ENCODE measurements around the gene RASGRF2.
"Not testable (repeated sequence)": the region's sequence is repeated elsewhere in the genome, so short reads cannot be mapped to it uniquely, and the experiment has no call there.

The RASGRF2 gene

DNA sequence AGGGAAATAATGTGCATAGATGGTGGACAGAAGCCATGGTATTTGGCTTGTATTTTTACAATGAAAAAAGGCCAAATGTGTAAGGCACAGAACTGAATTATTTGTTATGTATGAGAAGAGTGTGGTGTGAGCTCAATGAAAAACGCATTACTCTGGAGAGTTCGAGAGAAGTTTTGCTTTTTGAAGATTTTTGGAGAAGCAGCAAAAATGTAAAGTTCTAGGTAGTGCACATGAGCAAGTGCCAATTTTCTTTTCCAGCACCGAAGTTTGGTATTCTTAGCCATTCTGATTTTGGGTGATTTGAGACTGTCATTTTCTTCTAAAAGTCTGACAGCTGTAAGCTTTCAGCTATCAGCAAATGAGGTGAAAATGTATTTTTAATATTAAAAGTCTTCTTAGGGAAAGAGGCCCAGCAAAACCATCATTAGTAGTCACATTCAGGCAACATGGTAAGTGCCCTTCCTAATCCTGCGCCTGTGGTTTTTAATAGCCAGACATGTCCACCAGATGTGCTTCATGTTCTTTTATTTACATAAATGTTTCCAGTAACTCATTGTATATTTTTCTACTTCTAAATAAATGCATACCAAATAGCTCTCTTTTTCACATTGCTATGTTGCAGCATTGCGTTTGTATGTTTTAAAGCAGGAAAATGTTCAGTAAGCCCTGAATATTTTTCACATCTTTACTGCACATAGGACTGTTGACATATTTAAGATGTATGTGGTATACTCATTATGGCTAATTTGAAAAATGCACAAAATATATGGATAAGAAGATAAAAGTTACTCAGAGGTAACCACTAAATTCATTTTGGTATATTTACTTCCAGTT, 50.4 kb downstream of the RASGRF2 start:
- Mint-ChIP-seq H3K36me3 (peaks cover 4% of the 10 kb centered on the region), H3K4me1 (ENCODE audit: low read depth) (peaks cover 80% of the 10 kb centered on the region), H3K27ac (peak overlapping the region; percentile 76), H3K27me3 (no peaks in the 10 kb centered on the region), H3K9me3 (ENCODE audit: low read depth) (no peaks in the 10 kb centered on the region), H3K4me3 (no peak overlapping the region)

GRCh38 chr5:81014348-81014747, 54.2 kb downstream of the RASGRF2 start:
- no peaks in the 10 kb centered on the region for H3K27me3 Mint-ChIP-seq
- no peaks in the 10 kb centered on the region for H3K9me3 Mint-ChIP-seq (ENCODE audit: low read depth)
- peaks cover 4% of the 10 kb centered on the region for H3K36me3 Mint-ChIP-seq
- H3K4me3 Mint-ChIP-seq: peak overlapping the region; percentile 30
- peak overlapping the region; percentile 30 for H3K27ac Mint-ChIP-seq
- H3K4me1 Mint-ChIP-seq (ENCODE audit: low read depth): peaks cover 83% of the 10 kb centered on the region

DNA sequence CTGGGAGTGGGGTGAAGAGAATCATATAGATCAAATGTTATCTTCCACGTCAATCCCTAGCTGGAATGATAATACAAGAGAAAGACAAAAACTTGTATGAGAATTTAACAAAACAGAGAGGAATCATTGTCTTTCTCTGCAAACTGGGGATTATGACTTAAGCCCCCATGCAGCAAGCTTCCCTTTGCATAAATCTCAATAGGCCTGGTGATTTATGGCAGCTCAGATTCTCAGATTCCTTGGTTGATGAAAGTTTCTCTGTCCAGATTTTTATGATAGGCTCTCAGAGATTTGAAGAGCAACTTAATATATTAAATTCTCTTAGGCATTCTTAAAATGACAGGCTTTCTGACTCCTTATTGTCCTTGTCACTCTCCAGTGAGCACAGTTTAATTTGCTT, 56.0 kb downstream of the RASGRF2 start:
- Mint-ChIP-seq H3K36me3 (peaks cover 4% of the 10 kb centered on the region), H3K27me3 (no peaks in the 10 kb centered on the region), H3K9me3 (ENCODE audit: low read depth) (no peaks in the 10 kb centered on the region), H3K4me1 (ENCODE audit: low read depth) (peaks cover 82% of the 10 kb centered on the region), H3K4me3 (no peak overlapping the region), H3K27ac (peak overlapping the region; percentile 16)

DNA sequence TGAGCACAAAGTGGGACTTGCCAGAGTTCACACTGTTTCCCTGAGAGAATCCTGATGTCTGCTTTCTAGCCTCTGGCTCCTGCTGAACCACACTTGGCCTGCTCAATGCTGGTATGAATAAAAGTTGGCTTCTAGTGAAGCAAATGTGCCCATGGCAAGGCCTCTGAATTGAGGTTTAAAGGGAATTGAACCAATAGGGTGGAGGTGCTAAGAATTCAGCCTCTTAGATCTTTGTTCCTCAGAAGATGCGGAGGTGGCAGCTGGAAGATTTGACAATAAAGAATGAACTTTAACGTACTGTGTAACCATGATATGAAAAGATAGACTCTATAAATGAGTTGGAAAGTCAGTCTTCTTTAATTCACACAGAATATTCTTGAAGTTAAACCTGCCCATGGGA, 57.2 kb downstream of the RASGRF2 start:
- no peaks in the 10 kb centered on the region for H3K9me3 Mint-ChIP-seq (ENCODE audit: low read depth)
- peak overlapping the region; percentile 42 for H3K4me3 Mint-ChIP-seq
- peak overlapping the region; percentile 94 for H3K27ac Mint-ChIP-seq
- no peaks in the 10 kb centered on the region for H3K27me3 Mint-ChIP-seq
- H3K36me3 Mint-ChIP-seq: peaks cover 2% of the 10 kb centered on the region
- peaks cover 84% of the 10 kb centered on the region for H3K4me1 Mint-ChIP-seq (ENCODE audit: low read depth)

GRCh38 chr5:81018608-81019007, 58.4 kb downstream of the RASGRF2 start:
- not testable (repeated sequence) for H3K27me3 Mint-ChIP-seq; H3K9me3 Mint-ChIP-seq (ENCODE audit: low read depth); H3K36me3 Mint-ChIP-seq
- H3K27ac Mint-ChIP-seq: peak overlapping the region; percentile 94
- H3K4me3 Mint-ChIP-seq: peak overlapping the region; percentile 64
- H3K4me1 Mint-ChIP-seq (ENCODE audit: low read depth): peaks cover 86% of the 10 kb centered on the region

- peaks cover 82% of the 10 kb centered on the region for H3K4me1 Mint-ChIP-seq (ENCODE audit: low read depth)
- H3K36me3 Mint-ChIP-seq: no peaks in the 10 kb centered on the region
- no peaks in the 10 kb centered on the region for H3K9me3 Mint-ChIP-seq (ENCODE audit: low read depth)
- no peaks in the 10 kb centered on the region for H3K27me3 Mint-ChIP-seq
- no peak overlapping the region for H3K4me3 Mint-ChIP-seq
- peak overlapping the region; percentile 25 for H3K27ac Mint-ChIP-seq
These were observed 59.6 kb downstream of the RASGRF2 start for GRCh38 chr5:81019748-81020147.

DNA sequence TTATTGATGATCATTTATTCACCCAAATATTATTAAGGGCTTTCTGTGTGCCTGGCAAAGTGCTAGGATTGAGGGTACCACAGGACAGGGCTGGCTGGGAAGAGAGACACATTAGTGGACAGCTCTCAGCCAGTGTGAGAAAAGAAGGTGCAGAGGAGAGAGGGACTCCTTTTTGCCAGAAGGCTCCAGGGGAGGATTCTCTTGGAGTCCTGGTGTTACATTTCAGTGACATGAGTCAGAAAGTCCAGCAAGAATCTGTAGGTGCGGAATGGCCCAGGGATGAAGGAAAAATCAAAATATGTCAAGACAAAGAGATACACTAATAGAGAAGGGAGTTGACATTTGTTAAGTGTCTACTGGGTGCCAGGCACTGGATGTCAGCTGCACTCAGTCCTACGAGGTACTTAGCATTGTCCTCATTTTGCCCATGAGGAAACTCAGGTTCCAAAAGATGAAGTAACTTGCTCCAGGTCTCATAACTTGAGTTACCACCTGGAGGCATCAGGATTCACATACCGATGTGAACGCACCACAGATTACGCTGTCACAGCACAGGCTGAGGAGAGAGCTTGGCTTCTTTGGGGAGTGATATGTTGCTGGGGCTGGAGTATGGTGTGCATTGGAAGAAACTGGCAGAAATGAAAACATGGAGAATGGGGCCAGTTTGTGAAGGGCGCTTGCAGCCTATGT, 60.5 kb downstream of the RASGRF2 start:
- H3K4me3 Mint-ChIP-seq: no peak overlapping the region
- H3K27me3 Mint-ChIP-seq: no peaks in the 10 kb centered on the region
- peaks cover 88% of the 10 kb centered on the region for H3K4me1 Mint-ChIP-seq (ENCODE audit: low read depth)
- no peak overlapping the region for H3K27ac Mint-ChIP-seq
- H3K36me3 Mint-ChIP-seq: peaks cover 4% of the 10 kb centered on the region
- H3K9me3 Mint-ChIP-seq (ENCODE audit: low read depth): no peaks in the 10 kb centered on the region

GRCh38 chr5:81021486-81021885, 61.3 kb downstream of the RASGRF2 start:
- Mint-ChIP-seq H3K4me3 (no peak overlapping the region), H3K36me3 (peaks cover 4% of the 10 kb centered on the region), H3K9me3 (ENCODE audit: low read depth) (no peaks in the 10 kb centered on the region), H3K27me3 (no peaks in the 10 kb centered on the region), H3K4me1 (ENCODE audit: low read depth) (peaks cover 86% of the 10 kb centered on the region), H3K27ac (peak overlapping the region; percentile 50)

- Mint-ChIP-seq H3K36me3 (peaks cover 4% of the 10 kb centered on the region), H3K27ac (peak overlapping the region; percentile 35), H3K4me1 (ENCODE audit: low read depth) (peaks cover 83% of the 10 kb centered on the region), H3K9me3 (ENCODE audit: low read depth) (no peaks in the 10 kb centered on the region), H3K4me3 (peak overlapping the region; percentile 2), H3K27me3 (no peaks in the 10 kb centered on the region)
These were observed 62.0 kb downstream of the RASGRF2 start for GRCh38 chr5:81021951-81022687.

DNA sequence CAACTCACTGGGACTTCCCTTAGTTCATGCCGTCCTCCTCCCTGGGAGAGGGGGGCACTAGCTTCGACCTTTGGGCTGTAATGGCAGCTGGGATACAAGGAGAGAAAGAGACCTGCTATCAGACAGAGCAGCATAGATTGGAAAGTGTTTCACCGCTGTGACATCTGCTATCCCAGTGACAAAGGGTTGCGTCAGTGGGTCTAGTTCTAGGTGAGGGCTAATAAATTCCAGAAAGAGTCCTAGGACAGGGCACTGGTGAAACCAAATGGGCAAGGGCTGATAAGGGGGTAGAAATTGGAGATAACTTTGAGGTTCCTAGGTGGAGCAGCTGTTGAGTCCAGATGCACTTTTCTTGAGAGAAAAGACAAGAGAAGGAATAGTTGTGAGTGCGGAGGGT, 62.5 kb downstream of the RASGRF2 start:
- no peak overlapping the region for H3K27ac Mint-ChIP-seq
- H3K4me3 Mint-ChIP-seq: no peak overlapping the region
- peaks cover 7% of the 10 kb centered on the region for H3K36me3 Mint-ChIP-seq
- no peaks in the 10 kb centered on the region for H3K9me3 Mint-ChIP-seq (ENCODE audit: low read depth)
- H3K27me3 Mint-ChIP-seq: no peaks in the 10 kb centered on the region
- peaks cover 81% of the 10 kb centered on the region for H3K4me1 Mint-ChIP-seq (ENCODE audit: low read depth)

DNA sequence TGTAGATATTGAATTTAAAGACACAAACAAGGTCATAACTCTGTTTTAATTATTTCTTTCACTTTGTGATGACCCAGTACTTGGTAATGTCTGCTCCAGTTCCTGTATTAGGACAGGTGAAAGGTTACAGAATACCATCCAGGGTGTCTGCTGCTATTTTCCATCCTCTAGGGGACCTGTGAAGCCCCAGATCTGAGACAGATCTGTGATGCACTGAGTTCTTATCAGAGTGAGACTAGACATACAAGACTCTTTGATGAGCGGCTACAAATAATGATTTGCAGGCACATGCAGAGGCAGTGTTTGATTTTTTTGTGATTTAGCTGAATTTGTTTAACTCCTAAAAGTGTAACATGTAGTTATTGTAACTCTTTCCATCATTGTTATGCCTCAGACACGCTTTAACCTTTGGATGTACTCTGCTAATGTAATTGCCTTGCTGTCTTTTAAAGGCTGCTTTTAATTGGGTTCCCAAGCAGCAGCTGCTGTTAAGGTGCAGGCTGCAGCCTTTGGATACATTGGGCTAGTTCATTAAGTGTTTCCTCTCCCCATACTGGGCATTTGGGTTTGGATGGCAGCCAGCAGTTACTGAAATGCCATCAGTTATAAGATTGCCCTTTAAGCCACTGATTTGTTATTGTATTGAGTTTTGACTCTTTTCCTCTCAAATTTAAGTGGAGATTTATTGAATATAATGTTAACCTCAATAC, 63.3 kb downstream of the RASGRF2 start:
- Mint-ChIP-seq H3K4me3 (no peak overlapping the region), H3K27me3 (no peaks in the 10 kb centered on the region), H3K36me3 (peaks cover 9% of the 10 kb centered on the region), H3K4me1 (ENCODE audit: low read depth) (peaks cover 79% of the 10 kb centered on the region), H3K9me3 (ENCODE audit: low read depth) (no peaks in the 10 kb centered on the region), H3K27ac (no peak overlapping the region)

DNA sequence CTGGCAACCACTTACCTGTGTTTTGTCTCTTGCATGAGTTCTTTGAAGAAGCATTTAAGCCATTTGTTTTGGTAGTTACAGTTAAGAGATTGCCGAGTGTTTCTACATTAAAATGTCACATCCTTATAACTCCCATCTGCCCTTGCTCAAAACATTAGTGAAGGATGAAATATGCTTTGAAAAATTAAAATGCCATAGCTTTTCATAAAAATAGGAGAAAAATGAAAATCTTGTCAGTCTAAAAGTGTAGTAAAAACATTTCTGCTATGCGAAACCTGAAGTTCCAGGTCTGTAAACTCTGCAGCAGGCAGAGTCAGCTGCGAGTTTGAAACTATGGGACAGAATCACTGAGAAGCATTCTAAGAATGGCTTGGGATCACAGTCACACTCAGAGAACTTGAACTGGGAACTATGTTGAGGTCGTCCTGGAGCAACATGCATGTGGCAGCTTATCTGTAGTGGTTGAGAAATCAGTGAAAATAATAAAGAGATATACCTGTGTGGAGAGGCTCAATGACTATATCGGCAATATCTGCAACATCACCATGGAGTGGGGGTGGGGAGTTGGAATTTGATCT, 67.4 kb downstream of the RASGRF2 start:
- Mint-ChIP-seq H3K4me3 (no peak overlapping the region), H3K27ac (no peak overlapping the region), H3K9me3 (ENCODE audit: low read depth) (peaks cover 5% of the 10 kb centered on the region)

GRCh38 chr5:81028888-81029287, 68.7 kb downstream of the RASGRF2 start:
- not testable (repeated sequence) for H3K4me3 Mint-ChIP-seq; H3K27ac Mint-ChIP-seq; H3K27me3 Mint-ChIP-seq; H3K9me3 Mint-ChIP-seq (ENCODE audit: low read depth)
- Mint-ChIP-seq H3K4me1 (ENCODE audit: low read depth) (peaks cover 44% of the 10 kb centered on the region), H3K36me3 (peaks cover 15% of the 10 kb centered on the region)

More for the DNA sequence above, 67.4 kb downstream of the RASGRF2 start:
- peaks cover 57% of the 10 kb centered on the region for H3K4me1 Mint-ChIP-seq (ENCODE audit: low read depth)
- H3K27me3 Mint-ChIP-seq: no peaks in the 10 kb centered on the region
- peaks cover 15% of the 10 kb centered on the region for H3K36me3 Mint-ChIP-seq

DNA sequence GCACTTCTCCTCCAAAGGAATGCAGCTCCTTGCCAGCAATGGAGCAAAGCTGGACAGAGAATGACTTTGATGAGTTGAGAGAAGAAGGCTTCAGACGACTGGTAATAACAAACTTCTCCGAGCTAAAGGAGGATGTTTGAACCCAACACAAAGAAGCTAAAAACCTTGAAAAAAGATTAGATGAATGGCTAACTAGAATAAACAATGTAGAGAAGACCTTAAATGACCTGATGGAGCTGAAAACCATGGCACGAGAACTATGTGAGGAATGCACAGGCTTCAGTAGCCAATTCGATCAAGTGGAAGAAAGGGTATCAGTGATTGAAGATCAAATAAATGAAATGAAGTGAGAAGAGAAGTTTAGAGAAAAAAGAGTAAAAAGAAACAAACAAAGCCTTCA, 69.6 kb downstream of the RASGRF2 start:
- Mint-ChIP-seq H3K27ac (peak overlapping the region; percentile 46), H3K36me3 (peaks cover 15% of the 10 kb centered on the region), H3K4me1 (ENCODE audit: low read depth) (peaks cover 41% of the 10 kb centered on the region)
- not testable (repeated sequence) for H3K9me3 Mint-ChIP-seq (ENCODE audit: low read depth); H3K27me3 Mint-ChIP-seq; H3K4me3 Mint-ChIP-seq
